Activated T-helper 2 cell treated with anti-CD3 and anti-CD28 coated beads, Interferon-gamma antibody, Interleukin-2, Interleukin-4, amounts not matched to agents 10 μg/mL and 5 μg/mL and 100 μg/mL, durations not matched to agents 14 hours and 24 hours and 36 hours (primary cell): Measurements from ENCODE around the gene B4GALT4. TPM values are rescaled to one million over a fixed set of nuclear protein-coding genes. Genes with fewer than 3 reads are reported as not detected.
"Not testable (repeated sequence)": the region's sequence is repeated elsewhere in the genome, so short reads cannot be mapped to it uniquely, and the experiment has no call there.

Experiments
- DNase-seq: peaks from one replicate; pipeline ENCODE4 v3.0.0; 2021; ENCODE audit warnings: low spot score
- H3K27ac Mint-ChIP-seq: one replicate; pipeline ENCODE4 v1.8.0; 2021; ENCODE audit warnings: mixed read lengths
- H3K27me3 Mint-ChIP-seq: one replicate; pipeline ENCODE4 v1.8.0; 2021; ENCODE audit warnings: low read depth, mixed read lengths
- H3K36me3 Mint-ChIP-seq: one replicate; pipeline ENCODE4 v1.8.0; 2021; ENCODE audit warnings: low read depth, mixed read lengths
- H3K4me1 Mint-ChIP-seq: one replicate; pipeline ENCODE4 v1.8.0; 2021; ENCODE audit warnings: low read depth, mixed read lengths
- H3K4me3 Mint-ChIP-seq: one replicate; pipeline ENCODE4 v1.8.0; 2021; ENCODE audit warnings: low read depth, mild to moderate bottlenecking, moderate library complexity, mixed read lengths
- H3K9me3 Mint-ChIP-seq: one replicate; pipeline ENCODE4 v1.8.0; 2021; ENCODE audit warnings: mixed read lengths
- intact Hi-C: fragments of 100-400 bp; cut with micrococcal nuclease; formaldehyde crosslinking; loops from one replicate; pipeline ENCODE4 v1.15.1; 2023
- total RNA-seq: library from RNA; stranded (reverse); gene quantifications from 2 replicates; pipeline ENCODE4 v1.2.3, GENCODE V29; 2022

B4GALT4 gene
- total RNA-seq, 1 donor from 2014 or later = 20.1 TPM

- no peaks in the 10 kb centered on the region for H3K36me3 Mint-ChIP-seq
- H3K4me1 Mint-ChIP-seq = no peaks in the 10 kb centered on the region
- no peak overlapping the region for H3K4me3 Mint-ChIP-seq
- H3K27me3 Mint-ChIP-seq = peaks cover 2% of the 10 kb centered on the region
- DNase-seq = no peak
- H3K9me3 Mint-ChIP-seq = no peaks in the 10 kb centered on the region
- H3K27ac Mint-ChIP-seq = no peak overlapping the region
- intact Hi-C loops = no loop called here
Measured at GRCh38 chr3:119181765-119182164, 58.9 kb downstream of the B4GALT4 start.

- DNase-seq = no peak
- no peak overlapping the region for H3K4me3 Mint-ChIP-seq
- H3K27me3 Mint-ChIP-seq = peaks cover 11% of the 10 kb centered on the region
- H3K4me1 Mint-ChIP-seq = no peaks in the 10 kb centered on the region
- no peak overlapping the region for H3K27ac Mint-ChIP-seq
- H3K9me3 Mint-ChIP-seq = no peaks in the 10 kb centered on the region
- no peaks in the 10 kb centered on the region for H3K36me3 Mint-ChIP-seq
- intact Hi-C loops = no loop called here
Measured at GRCh38 chr3:119177321-119177720, 63.4 kb downstream of the B4GALT4 start.

DNA sequence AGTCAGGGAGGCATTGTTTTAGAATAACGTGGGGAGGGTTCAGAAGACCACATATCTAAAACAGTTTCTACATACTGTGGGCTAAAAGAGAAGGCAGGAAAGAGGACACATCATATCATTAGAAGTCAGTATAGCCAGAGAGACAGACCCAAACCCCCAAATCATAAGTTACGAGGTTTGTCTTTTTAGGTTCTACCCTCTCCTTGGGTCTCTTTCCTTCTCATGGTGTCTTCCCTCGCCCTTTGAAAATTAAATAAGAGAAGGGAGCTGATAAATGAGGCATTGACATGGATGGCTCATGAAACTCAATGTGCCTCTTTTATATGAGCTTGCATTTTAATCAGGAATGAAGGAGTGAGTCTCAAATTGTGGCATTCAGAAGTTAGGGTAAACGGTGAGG is 63.9 kb downstream of the B4GALT4 start:
- Mint-ChIP-seq H3K36me3 (no peaks in the 10 kb centered on the region), H3K4me3 (no peak overlapping the region), H3K4me1 (no peaks in the 10 kb centered on the region), H3K9me3 (no peaks in the 10 kb centered on the region), H3K27me3 (peaks cover 11% of the 10 kb centered on the region), H3K27ac (no peak overlapping the region)
- no peak for DNase-seq
- intact Hi-C loops = no loop called here

DNA sequence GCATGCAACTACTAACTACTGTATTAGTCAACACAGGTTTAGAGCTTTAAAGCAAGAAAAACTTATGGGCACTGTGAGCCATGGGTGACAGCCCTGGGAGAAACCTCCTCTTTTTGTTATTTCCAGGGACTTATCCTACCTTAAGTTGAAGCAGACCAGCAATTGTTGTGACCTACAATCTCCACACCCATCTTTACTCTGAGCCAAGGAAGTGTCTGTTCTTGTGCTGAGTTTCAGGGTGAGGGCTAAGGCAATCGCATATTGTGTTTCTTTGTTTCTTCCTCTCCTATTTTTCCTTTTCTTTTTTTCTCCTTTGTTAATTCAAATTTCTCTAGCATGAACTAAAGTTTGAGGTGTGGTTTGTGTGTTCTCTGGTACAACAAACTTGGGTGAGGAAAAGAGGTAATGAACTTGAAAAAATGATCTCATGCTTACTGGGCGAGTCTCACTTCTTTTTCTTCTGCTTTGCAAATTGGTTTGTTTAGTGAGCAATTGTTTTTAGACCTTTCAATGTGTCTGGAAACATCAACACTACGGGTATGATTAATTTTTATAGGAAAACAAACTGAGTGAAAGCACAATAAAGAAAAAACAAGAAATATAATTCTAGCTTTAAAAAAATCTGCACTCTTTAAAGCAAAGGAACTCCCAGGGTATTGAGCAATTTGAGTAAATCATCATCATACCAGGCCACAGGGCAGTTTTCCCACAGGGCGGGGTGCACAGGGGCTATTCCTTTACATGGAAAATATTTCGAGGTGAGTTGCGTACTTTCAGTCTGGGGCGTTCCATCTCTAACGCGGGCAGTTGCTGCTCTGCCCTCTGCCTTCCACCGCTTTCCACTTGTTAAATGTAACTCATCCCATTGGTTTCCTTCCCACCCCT is 64.6 kb downstream of the B4GALT4 start:
- DNase-seq = no peak
- H3K36me3 Mint-ChIP-seq = no peaks in the 10 kb centered on the region
- no peaks in the 10 kb centered on the region for H3K9me3 Mint-ChIP-seq
- no peaks in the 10 kb centered on the region for H3K4me1 Mint-ChIP-seq
- H3K27me3 Mint-ChIP-seq = peaks cover 11% of the 10 kb centered on the region
- no peak overlapping the region for H3K4me3 Mint-ChIP-seq
- H3K27ac Mint-ChIP-seq = no peak overlapping the region
- intact Hi-C loops = no loop called here

- DNase-seq = no peak
- Mint-ChIP-seq H3K36me3 (no peaks in the 10 kb centered on the region), H3K9me3 (no peaks in the 10 kb centered on the region), H3K4me3 (no peak within 1 kb of the TSS), H3K27ac (no peak within 1 kb of the TSS), H3K4me1 (no peaks in the 10 kb centered on the region), H3K27me3 (peaks cover 11% of the 10 kb centered on the region)
- intact Hi-C loops = no loop called here
Measured at GRCh38 chr3:119173325-119173724, 67.4 kb downstream of the B4GALT4 start, which contains the start of gene UPK1B. Gene UPK1B, plus strand, starts transcription at chr3:119173598. Its CDS starts 13,144 bp downstream, at chr3:119186742.

GRCh38 chr3:119170821-119171220 is 69.9 kb downstream of the B4GALT4 start:
- Mint-ChIP-seq H3K4me1 (no peaks in the 10 kb centered on the region), H3K27me3 (peaks cover 6% of the 10 kb centered on the region), H3K4me3 (no peak overlapping the region), H3K9me3 (no peaks in the 10 kb centered on the region), H3K27ac (no peak overlapping the region), H3K36me3 (no peaks in the 10 kb centered on the region)
- DNase-seq = no peak
- intact Hi-C loops = no loop called here

DNA sequence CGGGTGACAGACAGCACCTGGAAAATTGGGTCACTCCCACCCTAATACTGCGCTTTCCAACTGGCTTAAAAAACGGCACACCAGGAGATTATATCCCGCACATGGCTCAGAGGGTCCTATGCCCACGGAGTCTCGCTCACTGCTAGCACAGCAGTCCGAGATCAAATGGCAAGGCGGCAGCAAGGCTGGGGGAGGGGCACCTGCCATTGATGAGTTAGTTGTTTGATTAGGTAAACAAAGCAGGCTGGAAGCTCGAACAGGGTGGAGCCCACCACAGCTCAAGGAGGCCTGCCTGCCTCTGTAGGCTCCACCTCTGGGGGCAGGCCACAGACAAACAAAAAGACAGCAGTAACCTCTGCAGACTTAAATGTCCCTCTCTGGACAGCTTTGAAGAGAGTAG is 75.9 kb downstream of the B4GALT4 start:
- H3K27me3 Mint-ChIP-seq, H3K36me3 Mint-ChIP-seq, H3K27ac Mint-ChIP-seq, intact Hi-C loops, DNase-seq, H3K4me1 Mint-ChIP-seq, H3K9me3 Mint-ChIP-seq, H3K4me3 Mint-ChIP-seq: not testable (repeated sequence)

Other genes with a start within 250 kb of the B4GALT4 start
- 0.21 TPM in 1 of 2 replicates, not detected in the other for gene IGSF11, start 206.0 kb downstream of the B4GALT4 start, total RNA-seq
- not detected in 2 replicates for gene TEX55, start 94.7 kb downstream of the B4GALT4 start, total RNA-seq
- gene UPK1B, start 67.3 kb downstream of the B4GALT4 start, total RNA-seq = not detected in 2 replicates
- gene ARHGAP31, start 53.5 kb upstream of the B4GALT4 start, total RNA-seq = 13.2 and 14.0 TPM in 2 replicates
- gene TMEM39A, start 222.7 kb upstream of the B4GALT4 start, total RNA-seq = 50.4 and 58.4 TPM in 2 replicates
- 24.2 and 27.5 TPM in 2 replicates for gene POGLUT1, start 228.1 kb upstream of the B4GALT4 start, total RNA-seq